HCT116 (cell line): ENCODE data around the gene CENPVL1. TPM values are rescaled to one million over a fixed set of nuclear protein-coding genes. Genes with fewer than 3 reads are reported as not detected.

Experiments
- ATAC-seq: fragments of 200-7000 bp; cut with Tn5 transposase; 2 replicates; pipeline ENCODE4 v1.9.1; 2020; ENCODE audit warnings: mild to moderate bottlenecking, moderate library complexity
- BruUV-seq: library from RNA; stranded (reverse); fragments of 400-500 nt; replicated peaks from 2 replicates; lab custom pipeline; 2021; lab: Mats Ljungman, UMichigan
- CTCF ChIA-PET: fragments of 300-600 bp; sonication (Branson Sonifier 250); formaldehyde crosslinking; loops from one replicate; lab custom pipeline; 2021; ENCODE audit warnings: antibody characterized with exemption; lab: Charles Lee
- POLR2A ChIA-PET: fragments of 300-600, 350-600 bp; sonication (Branson Sonifier 250); formaldehyde crosslinking; loops from one replicate; lab custom pipeline; 2021; ENCODE audit warnings: antibody characterized with exemption; lab: Charles Lee
- RAD21 ChIA-PET, 2 experiments: fragments of 300-600 bp; sonication (Branson Sonifier 250); formaldehyde crosslinking; loops; one replicate each; lab custom pipeline; 2023; ENCODE audit warnings: low total read pairs in 2 of 2; ENCODE audit not compliant: uncharacterized antibody in 2 of 2, unreplicated experiment in 2 of 2, low non-redundant PET in 1 of 2; lab: Charles Lee
- DNase-seq: peaks from one replicate; pipeline ENCODE4 v3.0.0-alpha.2; 2010; ENCODE audit warnings: low read depth, low spot score
- H2AFZ ChIP-seq: fragments of 200-600 bp; shearing (Covaris generic), sonication (generic); 2 replicates; pipeline ENCODE4 v1.6.1; 2017; ENCODE audit warnings: low read depth, mixed run types, mixed read lengths, antibody characterized with exemption, low read length; ENCODE audit not compliant: poor library complexity, severe bottlenecking
- H3K27ac ChIP-seq: 2 replicates; pipeline ENCODE4 v1.5.1; 2012; ENCODE audit warnings: low read depth, low read length
- H3K27me3 ChIP-seq: fragments of 200-600 bp; sonication (generic); 2 replicates; pipeline ENCODE4 v1.6.1; 2016; ENCODE audit warnings: mixed run types, low read length, mixed read lengths; ENCODE audit not compliant: insufficient read depth
- H3K36me3 ChIP-seq, 2 experiments: fragments of 200-500 bp in 1 of 2; fragments of 200-600 bp in 1 of 2; sonication (Bioruptor generic) in 1 of 2; sonication (generic) in 1 of 2; 2 replicates each; pipeline versions ENCODE4 v1.5.1 to v1.6.1; 2014 to 2016; ENCODE audit warnings: low read length in 2 of 2, inconsistent platforms in 1 of 2, mixed read lengths in 1 of 2, mixed run types in 1 of 2; ENCODE audit not compliant: insufficient read depth in 2 of 2, control insufficient read depth in 1 of 2
- H3K4me1 ChIP-seq, 2 experiments: fragments of 200-600 bp in 1 of 2; sonication (generic) in 1 of 2; 2 replicates each; pipeline versions ENCODE4 v1.5.1 to v1.6.1; 2012 to 2017; ENCODE audit warnings: low read length in 2 of 2, inconsistent platforms in 1 of 2, mild to moderate bottlenecking in 1 of 2, mixed read lengths in 1 of 2, mixed run types in 1 of 2, moderate library complexity in 1 of 2; ENCODE audit not compliant: insufficient read depth in 2 of 2, control insufficient read depth in 1 of 2
- H3K4me2 ChIP-seq: fragments of 200-600 bp; sonication (generic); 2 replicates; pipeline ENCODE4 v1.6.1; 2017; ENCODE audit warnings: mixed run types, low read length, mixed read lengths
- H3K4me3 ChIP-seq, 2 experiments: fragments of 200-600 bp in 1 of 2; sonication (generic) in 1 of 2; replicated peaks in 1 of 2; 2 replicates each; pipeline ENCODE4 v1.5.1; 2011 to 2016; ENCODE audit warnings: low read length in 2 of 2, control low read depth in 1 of 2, low read depth in 1 of 2, mild to moderate bottlenecking in 1 of 2, mixed read lengths in 1 of 2, mixed run types in 1 of 2
- H3K79me2 ChIP-seq: fragments of 200-600 bp; sonication (generic); 2 replicates; pipeline ENCODE4 v1.6.1; 2017; ENCODE audit warnings: mild to moderate bottlenecking, mixed run types, low read length, moderate library complexity, mixed read lengths; ENCODE audit not compliant: insufficient read depth
- H3K9ac ChIP-seq: fragments of 200-600 bp; sonication (generic); 2 replicates; pipeline ENCODE4 v1.6.1; 2016; ENCODE audit warnings: low read length, mixed read lengths
- H3K9me2 ChIP-seq: fragments of 200-600 bp; sonication (generic), shearing (Covaris generic); 2 replicates; pipeline ENCODE4 v1.6.1; 2017; ENCODE audit warnings: mixed run types, mild to moderate bottlenecking, moderate library complexity; ENCODE audit not compliant: insufficient read depth
- H3K9me3 ChIP-seq, 2 experiments: fragments of 200-500 bp in 1 of 2; fragments of 200-600 bp in 1 of 2; sonication (Bioruptor generic) in 1 of 2; sonication (generic) in 1 of 2; 2 replicates each; pipeline ENCODE4 v1.6.1; 2014 to 2017; ENCODE audit warnings: low read length in 2 of 2, mixed read lengths in 2 of 2, inconsistent platforms in 1 of 2, low read depth in 1 of 2, mild to moderate bottlenecking in 1 of 2, mixed run types in 1 of 2, moderate library complexity in 1 of 2; ENCODE audit not compliant: control insufficient read depth in 1 of 2, insufficient read depth in 1 of 2
- H4K20me1 ChIP-seq: fragments of 200-600 bp; sonication (generic), shearing (Covaris generic); 2 replicates; pipeline ENCODE4 v1.6.1; 2017; ENCODE audit warnings: mixed run types, mild to moderate bottlenecking, moderate library complexity; ENCODE audit not compliant: insufficient read depth
- CEBPB ChIP-seq: IDR thresholded peaks from 2 replicates; pipeline ENCODE4 v1.6.1; 2012; ENCODE audit warnings: low read depth
- EGR1 ChIP-seq: IDR thresholded peaks from 2 replicates; pipeline ENCODE4 v1.6.1; 2012; ENCODE audit warnings: low read depth
- EZH2 ChIP-seq: fragments of 200-600 bp; sonication (generic); IDR thresholded peaks from 2 replicates; pipeline ENCODE4 v1.6.1; 2017; ENCODE audit warnings: antibody characterized with exemption, mixed run types
- EZH2phosphoT487 ChIP-seq: fragments of 200-600 bp; IDR thresholded peaks from 2 replicates; pipeline ENCODE4 v1.6.1; 2018; ENCODE audit warnings: antibody characterized with exemption, borderline replicate concordance
- FOSL1 ChIP-seq: IDR thresholded peaks from 2 replicates; pipeline ENCODE4 v1.6.1; 2012; ENCODE audit warnings: low read depth
- JUND ChIP-seq: IDR thresholded peaks from 2 replicates; pipeline ENCODE4 v1.6.1; 2012
- POLR2AphosphoS5 ChIP-seq: IDR thresholded peaks from 2 replicates; pipeline ENCODE4 v1.6.1; 2011; ENCODE audit warnings: mild to moderate bottlenecking, low read depth, low read length, moderate library complexity
- RAD21 ChIP-seq: IDR thresholded peaks from 2 replicates; pipeline ENCODE4 v1.6.1; 2012; ENCODE audit warnings: low read depth, mild to moderate bottlenecking
- SIN3A ChIP-seq: IDR thresholded peaks from 2 replicates; pipeline ENCODE4 v1.6.1; 2012; ENCODE audit warnings: low read depth
- SP1 ChIP-seq: IDR thresholded peaks from 2 replicates; pipeline ENCODE4 v1.6.1; 2012; ENCODE audit warnings: low read depth
- SRF ChIP-seq: IDR thresholded peaks from 2 replicates; pipeline ENCODE4 v1.6.1; 2012; ENCODE audit warnings: low read depth
- TCF7L2 ChIP-seq: IDR thresholded peaks from 2 replicates; pipeline ENCODE4 v1.7.0; 2011; ENCODE audit warnings: borderline replicate concordance, inconsistent platforms; ENCODE audit not compliant: insufficient read depth, insufficient read length; ENCODE audit errors: extremely low read depth
- YY1 ChIP-seq: IDR thresholded peaks from 2 replicates; pipeline ENCODE4 v1.6.1; 2011; ENCODE audit warnings: low read length, low read depth, moderate library complexity, mild to moderate bottlenecking; ENCODE audit not compliant: insufficient replicate concordance; ENCODE audit errors: extremely low read depth
- ZFX ChIP-seq: fragments of 450-650 bp; IDR thresholded peaks from 2 replicates; pipeline ENCODE4 v1.6.1; 2017
- ZNF274 ChIP-seq: fragments of 200-500 bp; sonication (Bioruptor generic); IDR thresholded peaks from 2 replicates; pipeline ENCODE4 v1.6.1; 2014; ENCODE audit warnings: mild to moderate bottlenecking, low read depth, low read length, inconsistent platforms
- intact Hi-C: fragments of 100-400 bp; cut with micrococcal nuclease; formaldehyde crosslinking; loops from 2 replicates; pipeline ENCODE4 v1.10.0; 2022
- total RNA-seq: library from RNA; stranded (reverse); gene quantifications from one replicate; pipeline ENCODE4 v1.2.1, GENCODE V29; 2021; ENCODE audit not compliant: unreplicated experiment
- TF ChIP-seq, protein P1 (sequence below): IDR thresholded peaks from 2 replicates; pipeline ENCODE4 v1.6.1; 2011; ENCODE audit warnings: mild to moderate bottlenecking, low read length, moderate library complexity; ENCODE audit not compliant: insufficient replicate concordance; ENCODE audit errors: extremely low read depth
- TF ChIP-seq, protein P2 (sequence below): IDR thresholded peaks from 2 replicates; pipeline ENCODE4 v1.6.1; 2012
- TF ChIP-seq, protein P3 (sequence below): IDR thresholded peaks from 2 replicates; pipeline ENCODE4 v1.6.1; 2012; ENCODE audit warnings: low read depth

The CENPVL1 gene
- total RNA-seq, 1 experiment from 2014 or later, result not detected

DNA sequence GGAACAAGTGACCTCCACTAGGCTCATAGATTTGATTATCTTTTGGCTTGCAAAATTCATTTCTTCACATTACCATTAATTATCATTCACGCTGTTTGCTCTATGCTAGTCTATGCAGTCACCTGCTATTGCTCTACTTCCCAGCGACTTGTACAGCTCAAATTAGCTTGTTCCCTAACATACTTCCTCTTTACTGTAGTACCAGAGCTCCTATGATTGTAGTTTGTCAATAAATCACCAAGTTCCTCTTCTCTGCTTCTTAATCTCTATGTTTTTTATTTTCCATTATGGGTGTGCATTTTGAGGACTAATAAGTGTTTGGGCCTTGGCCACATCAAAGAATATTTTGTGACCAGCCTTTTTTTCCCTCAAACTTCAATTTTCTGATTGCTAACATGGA is 26.8 kb downstream of the CENPVL1 start (continued):
- TF ChIP-seq SRF (no peak), EZH2phosphoT487 (no peak), CEBPB (no peak), ZFX (no peak), JUND (no peak), SP1 (no peak)
- TF ChIP-seq, protein P1, sequence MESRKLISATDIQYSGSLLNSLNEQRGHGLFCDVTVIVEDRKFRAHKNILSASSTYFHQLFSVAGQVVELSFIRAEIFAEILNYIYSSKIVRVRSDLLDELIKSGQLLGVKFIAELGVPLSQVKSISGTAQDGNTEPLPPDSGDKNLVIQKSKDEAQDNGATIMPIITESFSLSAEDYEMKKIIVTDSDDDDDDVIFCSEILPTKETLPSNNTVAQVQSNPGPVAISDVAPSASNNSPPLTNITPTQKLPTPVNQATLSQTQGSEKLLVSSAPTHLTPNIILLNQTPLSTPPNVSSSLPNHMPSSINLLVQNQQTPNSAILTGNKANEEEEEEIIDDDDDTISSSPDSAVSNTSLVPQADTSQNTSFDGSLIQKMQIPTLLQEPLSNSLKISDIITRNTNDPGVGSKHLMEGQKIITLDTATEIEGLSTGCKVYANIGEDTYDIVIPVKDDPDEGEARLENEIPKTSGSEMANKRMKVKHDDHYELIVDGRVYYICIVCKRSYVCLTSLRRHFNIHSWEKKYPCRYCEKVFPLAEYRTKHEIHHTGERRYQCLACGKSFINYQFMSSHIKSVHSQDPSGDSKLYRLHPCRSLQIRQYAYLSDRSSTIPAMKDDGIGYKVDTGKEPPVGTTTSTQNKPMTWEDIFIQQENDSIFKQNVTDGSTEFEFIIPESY, result no peak
- TF ChIP-seq, protein P2, sequence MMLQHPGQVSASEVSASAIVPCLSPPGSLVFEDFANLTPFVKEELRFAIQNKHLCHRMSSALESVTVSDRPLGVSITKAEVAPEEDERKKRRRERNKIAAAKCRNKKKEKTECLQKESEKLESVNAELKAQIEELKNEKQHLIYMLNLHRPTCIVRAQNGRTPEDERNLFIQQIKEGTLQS, result no peak

DNA sequence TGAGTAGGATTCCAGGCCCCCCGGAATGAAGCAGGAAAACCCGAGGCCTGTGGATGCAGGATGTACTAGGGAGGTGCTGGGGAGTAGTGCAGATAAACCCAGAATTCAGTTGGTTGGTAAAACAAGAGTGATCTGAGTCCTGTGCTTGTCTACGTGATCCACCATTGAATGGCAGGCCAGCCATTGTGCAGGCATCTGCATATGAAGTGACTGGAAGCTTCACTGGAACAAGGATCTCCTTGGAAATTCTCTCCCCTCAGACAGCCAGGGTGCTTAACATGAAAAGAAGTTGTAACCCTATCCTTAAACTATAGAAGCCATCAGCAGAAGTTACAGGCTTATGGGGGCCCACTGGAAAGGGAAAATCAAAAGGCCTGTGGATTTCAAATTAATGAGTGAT is 32.3 kb downstream of the CENPVL1 start:
- Histone ChIP-seq H3K9me3 (no peaks in the 10 kb centered on the region), H3K27me3 (no peaks in the 10 kb centered on the region), H2AFZ (no peak overlapping the region), H3K9me2 (no peaks in the 10 kb centered on the region), H3K4me3 (no peak overlapping the region), H4K20me1 (no peaks in the 10 kb centered on the region), H3K4me2 (no peak overlapping the region), H3K9ac (no peak overlapping the region), H3K27ac (no peak overlapping the region), H3K4me1 (no peaks in the 10 kb centered on the region), H3K36me3 (no peaks in the 10 kb centered on the region), H3K79me2 (no peaks in the 10 kb centered on the region)
- ChIA-PET RAD21 (no interaction called here), CTCF (no interaction called here), POLR2A (no interaction called here)
- TF ChIP-seq POLR2AphosphoS5, result no peak
- TF ChIP-seq EGR1, result no peak
- TF ChIP-seq FOSL1, result no peak
- TF ChIP-seq, protein P3, sequence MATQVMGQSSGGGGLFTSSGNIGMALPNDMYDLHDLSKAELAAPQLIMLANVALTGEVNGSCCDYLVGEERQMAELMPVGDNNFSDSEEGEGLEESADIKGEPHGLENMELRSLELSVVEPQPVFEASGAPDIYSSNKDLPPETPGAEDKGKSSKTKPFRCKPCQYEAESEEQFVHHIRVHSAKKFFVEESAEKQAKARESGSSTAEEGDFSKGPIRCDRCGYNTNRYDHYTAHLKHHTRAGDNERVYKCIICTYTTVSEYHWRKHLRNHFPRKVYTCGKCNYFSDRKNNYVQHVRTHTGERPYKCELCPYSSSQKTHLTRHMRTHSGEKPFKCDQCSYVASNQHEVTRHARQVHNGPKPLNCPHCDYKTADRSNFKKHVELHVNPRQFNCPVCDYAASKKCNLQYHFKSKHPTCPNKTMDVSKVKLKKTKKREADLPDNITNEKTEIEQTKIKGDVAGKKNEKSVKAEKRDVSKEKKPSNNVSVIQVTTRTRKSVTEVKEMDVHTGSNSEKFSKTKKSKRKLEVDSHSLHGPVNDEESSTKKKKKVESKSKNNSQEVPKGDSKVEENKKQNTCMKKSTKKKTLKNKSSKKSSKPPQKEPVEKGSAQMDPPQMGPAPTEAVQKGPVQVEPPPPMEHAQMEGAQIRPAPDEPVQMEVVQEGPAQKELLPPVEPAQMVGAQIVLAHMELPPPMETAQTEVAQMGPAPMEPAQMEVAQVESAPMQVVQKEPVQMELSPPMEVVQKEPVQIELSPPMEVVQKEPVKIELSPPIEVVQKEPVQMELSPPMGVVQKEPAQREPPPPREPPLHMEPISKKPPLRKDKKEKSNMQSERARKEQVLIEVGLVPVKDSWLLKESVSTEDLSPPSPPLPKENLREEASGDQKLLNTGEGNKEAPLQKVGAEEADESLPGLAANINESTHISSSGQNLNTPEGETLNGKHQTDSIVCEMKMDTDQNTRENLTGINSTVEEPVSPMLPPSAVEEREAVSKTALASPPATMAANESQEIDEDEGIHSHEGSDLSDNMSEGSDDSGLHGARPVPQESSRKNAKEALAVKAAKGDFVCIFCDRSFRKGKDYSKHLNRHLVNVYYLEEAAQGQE, result no peak
- TF ChIP-seq, protein P1, result no peak
- no peak for TF ChIP-seq SIN3A
- no peak for TF ChIP-seq RAD21
- TF ChIP-seq EZH2, result no peak
- no peak for TF ChIP-seq JUND
- TF ChIP-seq TCF7L2, result no peak
- no peak for TF ChIP-seq ZNF274
- TF ChIP-seq SRF, result no peak
- no peak for TF ChIP-seq YY1
- TF ChIP-seq, protein P2, result no peak
- TF ChIP-seq SP1, result no peak
- no peak for DNase-seq
- BruUV-seq, result no TSS peak
- ATAC-seq, result no peak
- intact Hi-C loops, result no loop called here
